Measurements from ENCODE around the gene ARHGEF17. TPM values are rescaled to one million over a fixed set of nuclear protein-coding genes. Genes with fewer than 3 reads are reported as not detected.
A peak's percentile ranks its signal among the peaks of the same experiment; 100 is the strongest.

ARHGEF17 gene
- total RNA-seq, 6 experiments from 2014 or later = 4.6 to 7.3 (median 5.4) TPM

DNA sequence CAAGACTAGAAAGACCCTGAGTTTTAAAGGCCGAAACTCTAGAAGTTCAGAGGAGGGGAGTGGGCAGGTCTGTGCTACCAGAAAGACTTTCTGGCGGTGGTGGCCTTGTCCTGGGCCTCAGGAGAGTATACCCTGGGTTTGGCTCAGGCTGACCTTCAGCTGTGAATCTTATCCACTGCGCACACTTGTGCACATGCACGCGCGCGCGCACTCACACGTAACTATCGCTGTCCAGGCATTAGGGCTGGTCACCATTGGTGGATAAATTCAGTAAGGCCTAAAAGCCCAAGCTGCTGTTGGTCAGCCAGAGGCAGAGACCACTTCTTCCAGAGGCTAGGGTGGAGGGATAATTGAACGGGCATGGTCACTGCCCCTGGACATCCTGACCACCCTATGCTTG, 25.1 kb downstream of the ARHGEF17 start:
- DNase-seq (no peak), ATAC-seq (no peak)
- TF ChIP-seq, protein P1, sequence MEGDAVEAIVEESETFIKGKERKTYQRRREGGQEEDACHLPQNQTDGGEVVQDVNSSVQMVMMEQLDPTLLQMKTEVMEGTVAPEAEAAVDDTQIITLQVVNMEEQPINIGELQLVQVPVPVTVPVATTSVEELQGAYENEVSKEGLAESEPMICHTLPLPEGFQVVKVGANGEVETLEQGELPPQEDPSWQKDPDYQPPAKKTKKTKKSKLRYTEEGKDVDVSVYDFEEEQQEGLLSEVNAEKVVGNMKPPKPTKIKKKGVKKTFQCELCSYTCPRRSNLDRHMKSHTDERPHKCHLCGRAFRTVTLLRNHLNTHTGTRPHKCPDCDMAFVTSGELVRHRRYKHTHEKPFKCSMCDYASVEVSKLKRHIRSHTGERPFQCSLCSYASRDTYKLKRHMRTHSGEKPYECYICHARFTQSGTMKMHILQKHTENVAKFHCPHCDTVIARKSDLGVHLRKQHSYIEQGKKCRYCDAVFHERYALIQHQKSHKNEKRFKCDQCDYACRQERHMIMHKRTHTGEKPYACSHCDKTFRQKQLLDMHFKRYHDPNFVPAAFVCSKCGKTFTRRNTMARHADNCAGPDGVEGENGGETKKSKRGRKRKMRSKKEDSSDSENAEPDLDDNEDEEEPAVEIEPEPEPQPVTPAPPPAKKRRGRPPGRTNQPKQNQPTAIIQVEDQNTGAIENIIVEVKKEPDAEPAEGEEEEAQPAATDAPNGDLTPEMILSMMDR (IDR thresholded peaks at IDR 0.05) = no peak
- TF ChIP-seq POLR2A (IDR thresholded peaks at IDR 0.05) = no peak
- no peaks in the 10 kb centered on the region for H3K27me3 ChIP-seq
- H3K9me3 ChIP-seq = no peaks in the 10 kb centered on the region
- peak overlapping the region in 1 of 3 donors; percentile 37 for H3K27ac ChIP-seq
- intact Hi-C loops (cut with DNase I) = no loop called here
- 88% methylated on average over 8 of the region's 11 CpGs for WGBS (ENCODE audit: insufficient coverage, low coverage, low lambda C conversion rate, missing lambda C conversion rate)
- no peaks in the 10 kb centered on the region for H3K36me3 ChIP-seq
- no peak overlapping the region for H3K4me3 ChIP-seq
- H3K4me1 ChIP-seq = no peaks in the 10 kb centered on the region

- Histone ChIP-seq H3K27me3 (no peaks in the 10 kb centered on the region), H3K27ac (peak overlapping the region in 2 of 3 donors; percentile 10 to 37), H3K4me3 (no peak overlapping the region), H3K4me1 (no peaks in the 10 kb centered on the region), H3K9me3 (no peaks in the 10 kb centered on the region), H3K36me3 (no peaks in the 10 kb centered on the region)
- 58% methylated on average over 2 of the region's 4 CpGs for WGBS (ENCODE audit: insufficient coverage, low coverage, low lambda C conversion rate, missing lambda C conversion rate)
- ATAC-seq (no peak), DNase-seq (no peak)
- intact Hi-C loops (cut with DNase I) = no loop called here
- TF ChIP-seq, protein P1 (IDR thresholded peaks at IDR 0.05) = no peak
- TF ChIP-seq POLR2A (IDR thresholded peaks at IDR 0.05) = no peak
Measured at GRCh38 chr11:73333640-73334383, 25.7 kb downstream of the ARHGEF17 start.

DNA sequence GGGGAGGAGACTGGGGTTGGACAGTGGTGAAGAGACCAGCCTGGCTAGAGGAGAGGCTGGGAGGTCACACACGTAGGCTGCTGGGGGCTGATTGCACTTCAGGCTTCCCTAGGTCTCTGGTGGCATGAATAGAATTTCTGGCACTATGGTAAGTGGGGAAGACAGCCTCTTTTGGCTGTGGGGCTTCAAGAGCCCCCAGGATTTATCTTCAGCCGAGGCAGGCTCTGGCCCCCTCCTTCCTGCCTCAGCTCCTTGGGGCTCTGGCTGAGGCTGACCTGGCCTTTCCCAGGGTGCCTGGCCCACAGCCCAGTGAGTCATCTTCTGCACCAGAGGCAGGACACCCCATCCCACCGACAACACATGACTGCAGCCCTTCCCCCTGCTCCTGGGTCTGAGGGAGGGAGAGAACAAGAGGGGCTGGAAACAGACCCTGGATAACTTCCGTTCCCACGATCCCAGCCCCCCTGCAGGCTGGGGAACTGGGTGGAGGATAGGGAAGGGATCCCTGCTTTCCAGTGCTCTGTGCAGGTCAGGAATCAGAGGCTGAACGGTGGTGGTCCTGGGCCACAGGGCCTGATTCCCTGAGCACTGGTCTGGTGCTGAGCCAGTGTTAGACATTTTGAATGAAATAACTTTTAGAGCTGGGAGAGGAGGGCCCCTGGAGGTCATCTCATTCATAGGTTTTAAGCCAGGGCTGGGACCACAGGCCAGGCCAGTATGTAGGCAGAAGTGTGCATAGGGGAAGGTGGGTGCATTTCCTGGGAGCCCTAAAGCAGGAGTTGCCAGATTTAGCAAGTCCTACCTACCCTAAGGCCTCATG, 26.5 kb downstream of the ARHGEF17 start:
- no peak overlapping the region for H3K4me3 ChIP-seq
- no peak for TF ChIP-seq POLR2A (IDR thresholded peaks at IDR 0.05)
- TF ChIP-seq, protein P1 (IDR thresholded peaks at IDR 0.05) = no peak
- H3K27ac ChIP-seq = peak overlapping the region in 2 of 3 donors; percentile 10 to 49
- H3K9me3 ChIP-seq = no peaks in the 10 kb centered on the region
- intact Hi-C loops (cut with DNase I) = no loop called here
- no peaks in the 10 kb centered on the region for H3K4me1 ChIP-seq
- peak; percentile 70 to 81 (median 70) for DNase-seq
- 53% methylated on average over 3 of the region's 6 CpGs for WGBS (ENCODE audit: insufficient coverage, low coverage, low lambda C conversion rate, missing lambda C conversion rate)
- H3K27me3 ChIP-seq = no peaks in the 10 kb centered on the region
- ATAC-seq = peak; percentile 55 to 76 (median 64)
- no peaks in the 10 kb centered on the region for H3K36me3 ChIP-seq

DNA sequence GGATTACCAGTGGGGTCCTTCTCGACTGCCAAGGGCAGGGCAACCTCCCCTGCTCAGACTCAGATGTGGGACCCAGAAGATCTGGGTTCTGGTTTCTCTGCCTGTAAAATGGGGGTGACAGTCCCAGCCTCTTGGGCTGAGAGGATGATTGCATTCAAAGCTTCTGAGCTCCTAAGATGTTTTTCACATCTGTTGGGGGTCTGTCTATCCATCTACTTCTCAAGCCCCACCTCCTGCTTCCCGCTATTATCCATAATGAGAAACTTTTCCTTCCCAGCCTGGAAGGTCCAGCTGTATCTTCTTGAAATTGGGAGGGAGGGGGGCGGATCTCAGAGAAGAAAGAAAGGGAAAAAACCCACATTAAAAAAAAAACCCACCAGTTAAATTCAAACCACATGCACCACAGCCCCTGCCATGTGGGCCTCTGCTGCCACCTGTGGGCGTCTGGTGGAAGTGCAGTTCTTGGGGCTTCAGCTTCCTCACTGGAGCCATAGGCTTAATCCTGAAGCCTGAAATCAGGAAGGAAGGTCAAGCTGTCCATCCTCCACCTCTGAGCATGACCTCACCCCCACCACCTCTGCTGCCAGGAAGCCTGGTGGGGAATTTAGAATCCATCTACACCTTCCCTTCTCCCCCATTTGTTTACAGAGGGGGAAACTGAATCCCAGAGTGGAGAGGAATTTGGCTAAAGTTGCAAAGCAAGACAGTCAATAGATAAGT, 27.3 kb downstream of the ARHGEF17 start:
- Histone ChIP-seq H3K27me3 (no peaks in the 10 kb centered on the region), H3K9me3 (no peaks in the 10 kb centered on the region), H3K27ac (peak overlapping the region in 1 of 3 donors; percentile 49), H3K4me1 (no peaks in the 10 kb centered on the region), H3K36me3 (no peaks in the 10 kb centered on the region), H3K4me3 (no peak overlapping the region)
- peak; percentile 85 to 91 (median 88) for ATAC-seq
- intact Hi-C loops (cut with DNase I) = no loop called here
- DNase-seq = peak; percentile 77 to 81 (median 81)
- TF ChIP-seq, protein P1 (IDR thresholded peaks at IDR 0.05) = peak; percentile 76 to 97 (median 97)
- no peak for TF ChIP-seq POLR2A (IDR thresholded peaks at IDR 0.05)
- 9% methylated on average over 4 of the region's 4 CpGs for WGBS (ENCODE audit: insufficient coverage, low coverage, low lambda C conversion rate, missing lambda C conversion rate)

Measured in right lobe of liver (tissue), 6 donors.